HEK293 (cell line): ENCODE results near the gene SLC22A16.
A peak's percentile ranks its signal among the peaks of the same experiment; 100 is the strongest.

ENCODE experiments used
- CTCF ChIA-PET: fragments of 350-600 bp; formaldehyde crosslinking; extraction: SDS; loops from one replicate; lab custom pipeline; 2021; ENCODE audit warnings: antibody characterized with exemption; lab: Yijun Ruan, JAX
- POLR2A ChIA-PET: fragments of 300-600 bp; formaldehyde crosslinking; extraction: SDS; loops from one replicate; lab custom pipeline; 2020; ENCODE audit warnings: antibody characterized with exemption, inconsistent platforms; lab: Yijun Ruan, JAX
- H3K27ac ChIP-seq: fragments of 200-500 bp; sonication (Bioruptor generic); 2 replicates; pipeline ENCODE4 v1.5.1; 2014; ENCODE audit warnings: low read depth, low read length, control low read depth, inconsistent platforms; ENCODE audit errors: extremely low read depth
- H3K36me3 ChIP-seq, 2 experiments: fragments of 200-500 bp in 1 of 2; sonication (Bioruptor generic) in 1 of 2; 1 replicate in 1 of 2; 2 replicates in 1 of 2; pipeline ENCODE4 v1.5.1; 2014 to 2017; ENCODE audit warnings: inconsistent platforms in 2 of 2, low read length in 2 of 2; ENCODE audit not compliant: control insufficient read depth in 2 of 2, insufficient read depth in 1 of 2
- H3K4me1 ChIP-seq: fragments of 200-500 bp; sonication (Bioruptor generic); 2 replicates; pipeline ENCODE4 v1.5.1; 2014; ENCODE audit warnings: mild to moderate bottlenecking, low read length, inconsistent platforms; ENCODE audit not compliant: control insufficient read depth, insufficient read depth
- H3K4me3 ChIP-seq: 2 replicates; pipeline ENCODE4 v1.5.1; 2011; ENCODE audit warnings: low read depth, mild to moderate bottlenecking, control low read depth, low read length, moderate library complexity
- H3K9me3 ChIP-seq: fragments of 200-500 bp; sonication (Bioruptor generic); 2 replicates; pipeline ENCODE4 v1.5.1; 2014; ENCODE audit warnings: low read depth, low read length, inconsistent platforms; ENCODE audit not compliant: control insufficient read depth, insufficient read depth
- HOXD13 ChIP-seq: sonication (generic); formaldehyde crosslinking; IDR thresholded peaks from 2 replicates; pipeline ENCODE4 v1.8.0; 2022; ENCODE audit warnings: missing genetic modification reagents, borderline replicate concordance
- SCRT1 ChIP-seq: fragments of 450-650 bp; formaldehyde crosslinking; IDR thresholded peaks from 2 replicates; pipeline ENCODE4 v1.5.1; 2016; ENCODE audit warnings: missing biosample characterization, missing genetic modification characterization, borderline replicate concordance
- SCRT2 ChIP-seq: fragments of 450-650 bp; formaldehyde crosslinking; IDR thresholded peaks from 2 replicates; pipeline ENCODE4 v1.5.1; 2016; ENCODE audit warnings: missing biosample characterization, missing genetic modification characterization
- YY2 ChIP-seq: fragments of 450-650 bp; formaldehyde crosslinking; IDR thresholded peaks from 2 replicates; pipeline ENCODE4 v1.5.1; 2016; ENCODE audit warnings: missing biosample characterization, missing genetic modification characterization
- ZFHX2 ChIP-seq: fragments of 450-650 bp; formaldehyde crosslinking; conservative IDR thresholded peaks from 2 replicates; pipeline ENCODE4 v1.5.1; 2016; ENCODE audit warnings: missing biosample characterization, missing genetic modification characterization
- ZNF140 ChIP-seq: fragments of 450-650 bp; formaldehyde crosslinking; IDR thresholded peaks from 2 replicates; pipeline ENCODE4 v1.5.1; 2016; ENCODE audit warnings: missing biosample characterization, missing genetic modification characterization
- ZNF26 ChIP-seq: fragments of 450-650 bp; formaldehyde crosslinking; IDR thresholded peaks from 2 replicates; pipeline ENCODE4 v1.5.1; 2016; ENCODE audit warnings: missing biosample characterization, missing genetic modification characterization
- ZNF324 ChIP-seq: fragments of 450-650 bp; formaldehyde crosslinking; IDR thresholded peaks from 2 replicates; pipeline ENCODE4 v1.5.1; 2016; ENCODE audit warnings: missing biosample characterization, missing genetic modification characterization
- ZNF350 ChIP-seq: fragments of 450-650 bp; formaldehyde crosslinking; IDR thresholded peaks from 2 replicates; pipeline ENCODE4 v1.5.0; 2017; ENCODE audit warnings: missing biosample characterization, mild to moderate bottlenecking, missing genetic modification characterization
- ZNF600 ChIP-seq: fragments of 450-650 bp; formaldehyde crosslinking; IDR thresholded peaks from 2 replicates; pipeline ENCODE4 v1.5.1; 2016; ENCODE audit warnings: missing biosample characterization, missing genetic modification characterization
- ZNF610 ChIP-seq: fragments of 450-650 bp; formaldehyde crosslinking; IDR thresholded peaks from 2 replicates; pipeline ENCODE4 v1.5.1; 2016; ENCODE audit warnings: missing biosample characterization, missing genetic modification characterization, borderline replicate concordance
- ZNF629 ChIP-seq: fragments of 450-650 bp; formaldehyde crosslinking; IDR thresholded peaks from 2 replicates; pipeline ENCODE4 v1.5.1; 2017; ENCODE audit warnings: missing biosample characterization, missing genetic modification characterization
- ZNF660 ChIP-seq: fragments of 450-650 bp; IDR thresholded peaks from 2 replicates; pipeline ENCODE4 v1.5.1; 2018; ENCODE audit warnings: missing biosample characterization, mild to moderate bottlenecking, missing genetic modification characterization
- TF ChIP-seq, protein P1 (sequence below): fragments of 450-650 bp; formaldehyde crosslinking; IDR thresholded peaks from 2 replicates; pipeline ENCODE4 v1.5.1; 2016; ENCODE audit warnings: missing biosample characterization, missing genetic modification characterization, low read depth
- TF ChIP-seq, protein P2 (sequence below): fragments of 450-650 bp; formaldehyde crosslinking; IDR thresholded peaks from 2 replicates; pipeline ENCODE4 v1.5.1; 2016; ENCODE audit warnings: missing biosample characterization, missing genetic modification characterization, borderline replicate concordance
- TF ChIP-seq, protein P3 (sequence below): fragments of 450-650 bp; formaldehyde crosslinking; IDR thresholded peaks from 2 replicates; pipeline ENCODE4 v1.5.1; 2016; ENCODE audit warnings: missing biosample characterization, missing genetic modification characterization
- TF ChIP-seq, protein P4 (sequence below): fragments of 450-650 bp; formaldehyde crosslinking; IDR thresholded peaks from 2 replicates; pipeline ENCODE4 v1.5.1; 2016; ENCODE audit warnings: missing biosample characterization, missing genetic modification characterization
- TF ChIP-seq, protein P5 (sequence below): fragments of 450-650 bp; formaldehyde crosslinking; IDR thresholded peaks from 2 replicates; pipeline ENCODE4 v1.5.1; 2017; ENCODE audit warnings: missing biosample characterization, missing genetic modification characterization

Gene SLC22A16

GRCh38 chr6:110495949-110496348, 19.5 kb upstream of the SLC22A16 start (continued):
- TF ChIP-seq ZNF610 (0 out of 2 replicates have a peak, but pooled peaks have one; percentile 33), ZNF26 (tag by site-specific recombination) (no peak), ZNF629 (tag by site-specific recombination) (peak; percentile 25; the same call in 1 of the 2 replicates), ZNF350 (tag by site-specific recombination) (no peak), ZNF324 (tag by site-specific recombination) (0 out of 2 replicates have a peak, but pooled peaks have one; percentile 34), ZFHX2 (tag by site-specific recombination) (peak; percentile 85), ZNF140 (tag by site-specific recombination) (no peak), ZNF600 (tag by site-specific recombination) (peak; percentile 58; the same call in 1 of the 2 replicates)
- TF ChIP-seq, protein P1, sequence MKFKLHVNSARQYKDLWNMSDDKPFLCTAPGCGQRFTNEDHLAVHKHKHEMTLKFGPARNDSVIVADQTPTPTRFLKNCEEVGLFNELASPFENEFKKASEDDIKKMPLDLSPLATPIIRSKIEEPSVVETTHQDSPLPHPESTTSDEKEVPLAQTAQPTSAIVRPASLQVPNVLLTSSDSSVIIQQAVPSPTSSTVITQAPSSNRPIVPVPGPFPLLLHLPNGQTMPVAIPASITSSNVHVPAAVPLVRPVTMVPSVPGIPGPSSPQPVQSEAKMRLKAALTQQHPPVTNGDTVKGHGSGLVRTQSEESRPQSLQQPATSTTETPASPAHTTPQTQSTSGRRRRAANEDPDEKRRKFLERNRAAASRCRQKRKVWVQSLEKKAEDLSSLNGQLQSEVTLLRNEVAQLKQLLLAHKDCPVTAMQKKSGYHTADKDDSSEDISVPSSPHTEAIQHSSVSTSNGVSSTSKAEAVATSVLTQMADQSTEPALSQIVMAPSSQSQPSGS (tag by site-specific recombination) = no peak
- TF ChIP-seq, protein P2, sequence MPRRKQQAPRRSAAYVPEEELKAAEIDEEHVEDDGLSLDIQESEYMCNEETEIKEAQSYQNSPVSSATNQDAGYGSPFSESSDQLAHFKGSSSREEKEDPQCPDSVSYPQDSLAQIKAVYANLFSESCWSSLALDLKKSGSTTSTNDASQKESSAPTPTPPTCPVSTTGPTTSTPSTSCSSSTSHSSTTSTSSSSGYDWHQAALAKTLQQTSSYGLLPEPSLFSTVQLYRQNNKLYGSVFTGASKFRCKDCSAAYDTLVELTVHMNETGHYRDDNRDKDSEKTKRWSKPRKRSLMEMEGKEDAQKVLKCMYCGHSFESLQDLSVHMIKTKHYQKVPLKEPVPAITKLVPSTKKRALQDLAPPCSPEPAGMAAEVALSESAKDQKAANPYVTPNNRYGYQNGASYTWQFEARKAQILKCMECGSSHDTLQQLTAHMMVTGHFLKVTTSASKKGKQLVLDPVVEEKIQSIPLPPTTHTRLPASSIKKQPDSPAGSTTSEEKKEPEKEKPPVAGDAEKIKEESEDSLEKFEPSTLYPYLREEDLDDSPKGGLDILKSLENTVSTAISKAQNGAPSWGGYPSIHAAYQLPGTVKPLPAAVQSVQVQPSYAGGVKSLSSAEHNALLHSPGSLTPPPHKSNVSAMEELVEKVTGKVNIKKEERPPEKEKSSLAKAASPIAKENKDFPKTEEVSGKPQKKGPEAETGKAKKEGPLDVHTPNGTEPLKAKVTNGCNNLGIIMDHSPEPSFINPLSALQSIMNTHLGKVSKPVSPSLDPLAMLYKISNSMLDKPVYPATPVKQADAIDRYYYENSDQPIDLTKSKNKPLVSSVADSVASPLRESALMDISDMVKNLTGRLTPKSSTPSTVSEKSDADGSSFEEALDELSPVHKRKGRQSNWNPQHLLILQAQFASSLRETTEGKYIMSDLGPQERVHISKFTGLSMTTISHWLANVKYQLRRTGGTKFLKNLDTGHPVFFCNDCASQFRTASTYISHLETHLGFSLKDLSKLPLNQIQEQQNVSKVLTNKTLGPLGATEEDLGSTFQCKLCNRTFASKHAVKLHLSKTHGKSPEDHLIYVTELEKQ = peak; percentile 86; the same call in 1 of the 2 replicates
- TF ChIP-seq, protein P3, sequence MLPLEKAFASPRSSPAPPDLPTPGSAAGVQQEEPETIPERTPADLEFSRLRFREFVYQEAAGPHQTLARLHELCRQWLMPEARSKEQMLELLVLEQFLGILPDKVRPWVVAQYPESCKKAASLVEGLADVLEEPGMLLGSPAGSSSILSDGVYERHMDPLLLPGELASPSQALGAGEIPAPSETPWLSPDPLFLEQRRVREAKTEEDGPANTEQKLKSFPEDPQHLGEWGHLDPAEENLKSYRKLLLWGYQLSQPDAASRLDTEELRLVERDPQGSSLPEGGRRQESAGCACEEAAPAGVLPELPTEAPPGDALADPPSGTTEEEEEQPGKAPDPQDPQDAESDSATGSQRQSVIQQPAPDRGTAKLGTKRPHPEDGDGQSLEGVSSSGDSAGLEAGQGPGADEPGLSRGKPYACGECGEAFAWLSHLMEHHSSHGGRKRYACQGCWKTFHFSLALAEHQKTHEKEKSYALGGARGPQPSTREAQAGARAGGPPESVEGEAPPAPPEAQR (tag by site-specific recombination) = no peak
- TF ChIP-seq, protein P4, sequence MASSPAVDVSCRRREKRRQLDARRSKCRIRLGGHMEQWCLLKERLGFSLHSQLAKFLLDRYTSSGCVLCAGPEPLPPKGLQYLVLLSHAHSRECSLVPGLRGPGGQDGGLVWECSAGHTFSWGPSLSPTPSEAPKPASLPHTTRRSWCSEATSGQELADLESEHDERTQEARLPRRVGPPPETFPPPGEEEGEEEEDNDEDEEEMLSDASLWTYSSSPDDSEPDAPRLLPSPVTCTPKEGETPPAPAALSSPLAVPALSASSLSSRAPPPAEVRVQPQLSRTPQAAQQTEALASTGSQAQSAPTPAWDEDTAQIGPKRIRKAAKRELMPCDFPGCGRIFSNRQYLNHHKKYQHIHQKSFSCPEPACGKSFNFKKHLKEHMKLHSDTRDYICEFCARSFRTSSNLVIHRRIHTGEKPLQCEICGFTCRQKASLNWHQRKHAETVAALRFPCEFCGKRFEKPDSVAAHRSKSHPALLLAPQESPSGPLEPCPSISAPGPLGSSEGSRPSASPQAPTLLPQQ = peak; percentile 41; the same call in 1 of the 2 replicates

- H3K4me1 ChIP-seq = peaks cover 10% of the 10 kb centered on the region; the same call in 1 of the 2 replicates
- no peaks in the 10 kb centered on the region for H3K9me3 ChIP-seq
- CTCF ChIA-PET = interaction anchor here (1.1 kb wide), 1 partner anchor 10 kb away, joined by 3 read pairs; no protein-coding TSS in a partner anchor
- no peak overlapping the region for H3K4me3 ChIP-seq
- H3K36me3 ChIP-seq = no peaks in the 10 kb centered on the region
- no peak overlapping the region for H3K27ac ChIP-seq
- TF ChIP-seq HOXD13 (CRISPR knock-in tag) = no peak
- TF ChIP-seq SCRT2 (tag by site-specific recombination) = peak; percentile 98
- peak; percentile 95 for TF ChIP-seq SCRT1
- TF ChIP-seq YY2 (tag by site-specific recombination) = peak; percentile 57; the same call in 1 of the 2 replicates
- TF ChIP-seq, protein P5, sequence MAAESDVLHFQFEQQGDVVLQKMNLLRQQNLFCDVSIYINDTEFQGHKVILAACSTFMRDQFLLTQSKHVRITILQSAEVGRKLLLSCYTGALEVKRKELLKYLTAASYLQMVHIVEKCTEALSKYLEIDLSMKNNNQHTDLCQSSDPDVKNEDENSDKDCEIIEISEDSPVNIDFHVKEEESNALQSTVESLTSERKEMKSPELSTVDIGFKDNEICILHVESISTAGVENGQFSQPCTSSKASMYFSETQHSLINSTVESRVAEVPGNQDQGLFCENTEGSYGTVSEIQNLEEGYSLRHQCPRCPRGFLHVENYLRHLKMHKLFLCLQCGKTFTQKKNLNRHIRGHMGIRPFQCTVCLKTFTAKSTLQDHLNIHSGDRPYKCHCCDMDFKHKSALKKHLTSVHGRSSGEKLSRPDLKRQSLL (tag by site-specific recombination) = 0 out of 2 replicates have a peak, but pooled peaks have one; percentile 27
- TF ChIP-seq ZNF660 (tag by site-specific recombination) = no peak
- POLR2A ChIA-PET = no interaction called here
Measured at GRCh38 chr6:110493253-110493800, 16.9 kb upstream of the SLC22A16 start.
